NK-92 treated with Interleukin-12 subunit alpha and Interleukin-12 subunit beta, amount 100 ng/mL, for 24 hours (cell line): ENCODE results near the gene BUD13.

Source experiments
- DNase-seq: peaks from one replicate; lab custom pipeline; 2025; lab: John Stamatoyannopoulos, UW

The BUD13 gene

DNA sequence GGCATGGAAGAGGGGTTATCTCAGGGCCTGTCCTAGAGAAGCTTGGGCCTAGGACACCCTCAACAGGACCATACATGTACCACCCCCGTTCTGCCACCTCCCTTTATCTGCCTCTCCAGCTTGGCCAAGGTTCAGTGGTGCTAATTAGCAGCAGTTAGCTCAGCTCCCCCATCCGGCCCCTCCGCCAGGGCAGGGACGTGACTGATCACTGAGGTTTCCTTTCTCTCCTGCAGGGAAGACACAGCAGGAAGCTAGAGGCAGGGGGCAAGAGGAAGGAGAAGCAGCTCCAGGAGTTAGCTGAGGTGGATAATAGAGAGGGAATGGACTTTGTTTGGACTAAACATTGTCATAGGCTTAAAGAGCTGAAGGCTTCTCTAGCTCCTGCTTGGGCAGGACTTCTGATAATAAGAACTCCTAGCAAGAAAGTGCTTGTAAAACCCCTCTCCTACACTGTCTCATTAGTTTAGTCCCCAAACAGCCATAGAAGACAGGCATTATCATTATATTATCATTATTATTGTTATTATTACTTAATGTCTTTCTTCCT, 53.8 kb downstream of the BUD13 start:
- DNase-seq: no peak

DNA sequence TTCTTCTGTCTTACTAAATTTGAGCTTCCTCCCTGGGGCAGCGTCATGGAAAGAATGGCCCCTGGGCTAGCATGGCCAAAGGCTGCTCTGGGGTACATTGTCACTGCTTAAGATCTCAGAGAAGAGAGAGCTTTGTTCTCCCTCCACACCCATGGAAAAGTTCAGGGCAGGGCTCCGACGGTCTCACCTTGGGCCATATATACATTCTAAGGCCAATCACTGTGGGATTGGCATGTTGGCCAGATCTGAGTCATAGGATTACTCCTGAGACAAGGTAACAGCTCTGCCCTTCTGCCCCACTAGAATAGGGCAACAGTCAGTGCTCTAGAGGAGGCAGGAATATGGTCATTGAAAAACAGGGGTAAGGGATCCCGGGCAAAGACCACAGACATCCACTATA, 56.2 kb downstream of the BUD13 start:
- no peak for DNase-seq

DNA sequence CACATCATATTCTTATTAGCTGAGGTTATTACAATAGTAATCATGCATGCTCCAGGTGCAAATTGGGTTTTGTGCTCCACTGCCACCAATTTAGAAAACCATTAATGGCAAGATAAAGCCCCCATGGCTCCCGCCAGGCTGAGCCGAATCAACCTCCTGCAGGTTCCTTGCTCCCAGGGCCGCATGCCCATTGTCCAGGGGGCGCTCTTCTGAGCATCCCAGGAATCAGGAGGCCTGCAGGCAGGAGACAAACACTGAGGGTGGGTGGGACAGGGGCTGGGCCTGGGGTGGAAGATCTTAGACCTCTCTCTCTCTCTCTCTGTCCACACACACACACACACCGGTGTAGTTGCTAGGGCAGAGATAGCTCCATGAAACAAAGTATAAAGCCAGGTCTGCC, 57.4 kb downstream of the BUD13 start:
- DNase-seq: no peak

GRCh38 chr11:116714902-116715301, 57.9 kb downstream of the BUD13 start:
- no peak for DNase-seq

DNA sequence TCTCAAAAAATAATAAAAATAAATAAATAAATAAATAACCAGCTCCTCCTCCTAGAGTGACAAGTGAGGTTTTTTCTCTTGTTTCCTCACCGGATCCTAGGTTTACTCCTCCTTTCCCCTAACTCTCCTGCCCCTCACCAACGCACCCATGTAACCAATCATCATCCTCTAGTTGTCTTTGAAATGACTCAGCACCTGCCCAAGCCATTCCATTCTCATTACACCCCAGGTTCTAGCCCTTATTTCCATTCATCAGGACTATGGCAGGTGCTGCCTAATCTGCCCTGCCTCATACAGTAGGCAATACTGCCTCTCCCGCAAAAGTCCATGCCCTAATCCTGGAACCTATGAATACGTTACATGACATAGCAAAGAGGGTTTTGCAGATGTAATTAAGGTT, 60.4 kb downstream of the BUD13 start:
- no peak for DNase-seq

GRCh38 chr11:116710762-116711161, 62.0 kb downstream of the BUD13 start:
- no peak for DNase-seq

DNA sequence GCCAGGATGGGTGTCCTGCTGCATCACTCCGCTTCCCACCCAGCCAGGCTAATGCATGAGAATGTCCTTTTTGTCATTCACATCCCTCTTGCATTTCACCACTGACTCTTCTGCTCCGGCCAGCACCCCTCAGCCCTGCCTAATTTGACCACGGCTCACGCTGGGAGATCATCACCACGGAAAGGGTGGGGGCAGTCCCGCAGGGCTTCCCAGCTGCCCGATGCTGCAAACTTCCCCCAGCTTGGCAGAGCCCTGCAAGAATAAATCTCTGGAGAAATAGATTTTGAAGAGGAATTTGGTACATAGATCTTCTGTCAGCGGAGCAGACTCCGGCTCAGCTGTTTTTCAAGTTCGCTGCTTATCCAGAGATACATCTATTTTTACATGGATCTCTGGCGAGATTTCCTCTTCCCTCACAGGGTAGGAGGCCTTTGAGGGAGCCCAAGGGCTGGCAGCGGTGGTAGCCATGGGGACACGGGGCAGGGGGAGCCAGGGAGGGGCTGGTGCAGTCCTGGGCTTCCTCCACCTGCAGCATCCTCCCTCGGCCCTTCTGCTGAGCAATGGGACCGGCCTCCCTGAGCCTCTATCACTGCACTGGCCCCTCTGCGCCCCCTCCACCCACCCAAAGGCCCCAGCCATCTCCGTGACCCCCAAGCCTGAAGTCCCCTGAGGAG, 62.6 kb downstream of the BUD13 start:
- DNase-seq: no peak

DNA sequence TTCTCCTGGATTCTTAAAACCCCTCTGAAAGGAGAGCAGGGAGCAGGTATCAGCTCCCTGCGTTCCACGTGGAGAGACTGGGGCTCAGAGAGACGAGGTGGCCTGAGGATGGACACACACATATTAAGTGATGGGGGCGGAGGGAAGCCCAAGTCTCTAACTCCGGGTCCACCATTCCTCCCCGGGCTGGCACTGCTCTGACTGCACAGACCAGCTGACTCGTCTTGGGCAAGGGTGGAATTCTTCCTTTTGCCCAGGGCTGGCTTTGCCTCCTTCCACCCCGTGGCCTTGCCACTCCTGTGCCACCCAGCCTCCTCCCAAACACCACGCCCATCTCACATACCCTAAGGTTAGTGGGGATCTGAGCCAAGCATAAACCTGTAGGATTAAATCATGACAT, 65.0 kb downstream of the BUD13 start:
- no peak for DNase-seq

- DNase-seq: no peak
Observed at GRCh38 chr11:116707161-116707629, 65.6 kb downstream of the BUD13 start.

- no peak for DNase-seq
Observed at GRCh38 chr11:116703421-116703820, 69.4 kb downstream of the BUD13 start.

DNA sequence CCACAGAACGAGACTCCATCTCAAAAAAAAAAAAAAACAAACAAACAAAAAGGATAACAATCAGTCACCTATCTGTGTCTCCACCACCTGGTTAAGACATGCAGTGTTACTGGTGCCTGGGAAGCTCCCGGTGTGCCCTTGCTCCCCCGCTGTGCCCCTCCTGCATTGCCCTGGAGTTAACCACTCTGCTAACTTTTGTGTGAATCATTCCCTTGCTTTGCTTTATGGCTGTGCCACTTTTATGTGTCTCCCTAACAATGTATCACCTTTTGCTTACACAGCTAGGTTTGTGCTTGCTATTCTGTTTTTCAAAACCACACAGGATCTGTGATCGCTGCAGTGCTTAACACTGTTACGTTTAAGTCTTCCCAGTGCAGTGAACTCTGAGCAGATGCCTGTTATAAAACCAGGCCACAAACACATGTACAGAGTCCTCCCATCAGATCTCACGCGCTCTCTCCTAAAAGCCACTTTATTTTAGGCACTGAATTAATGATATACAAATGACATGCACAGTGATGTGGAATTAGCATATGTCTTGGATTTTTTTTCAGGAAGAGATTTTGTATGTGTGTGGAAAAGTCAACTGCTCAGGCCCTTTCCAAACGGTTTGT, 69.9 kb downstream of the BUD13 start:
- no peak for DNase-seq

DNA sequence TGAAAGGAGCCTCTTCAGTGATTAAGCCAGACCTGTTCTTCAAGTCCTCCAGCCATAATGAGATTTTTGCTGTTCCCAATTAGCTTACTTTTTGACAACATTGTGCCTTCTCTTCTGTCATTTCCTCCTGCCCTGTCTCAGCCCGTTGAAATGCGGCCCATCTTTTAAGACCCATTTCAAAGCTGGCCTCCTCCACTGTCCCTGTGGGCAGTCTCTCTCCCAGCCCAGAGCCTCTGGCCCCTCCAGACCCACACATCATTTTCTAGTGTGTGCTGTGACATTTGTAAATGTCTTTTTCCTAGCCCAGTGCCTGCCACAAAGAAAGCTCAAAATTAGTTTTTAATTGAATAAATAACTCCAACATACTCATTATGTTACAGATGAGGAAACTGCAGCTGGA, 70.9 kb downstream of the BUD13 start:
- DNase-seq: no peak

DNA sequence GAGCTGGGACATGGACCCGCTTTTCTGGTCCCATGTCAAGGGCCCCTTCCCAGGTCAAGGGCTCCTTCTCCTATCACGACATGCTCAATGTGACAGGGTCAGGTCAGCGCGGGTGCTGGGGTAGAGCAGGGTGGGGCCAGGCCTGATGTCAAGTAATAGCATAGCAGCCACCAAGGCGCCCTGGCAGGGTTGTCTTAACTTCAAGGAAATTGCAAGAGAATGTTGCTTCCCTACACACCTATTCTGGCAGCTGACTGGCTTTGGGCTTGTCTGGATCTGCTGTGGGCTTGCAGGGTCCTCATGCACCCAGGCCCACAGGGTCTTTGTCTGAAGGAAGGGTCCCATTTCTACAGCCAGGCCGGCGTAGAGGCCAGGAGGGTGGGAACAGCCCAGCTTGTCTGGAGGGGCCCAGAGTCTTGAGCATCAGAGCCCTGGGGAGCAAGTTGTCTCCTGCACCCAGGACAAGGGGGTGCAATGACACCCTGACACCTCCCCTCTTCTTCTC, 71.4 kb downstream of the BUD13 start:
- no peak for DNase-seq

DNA sequence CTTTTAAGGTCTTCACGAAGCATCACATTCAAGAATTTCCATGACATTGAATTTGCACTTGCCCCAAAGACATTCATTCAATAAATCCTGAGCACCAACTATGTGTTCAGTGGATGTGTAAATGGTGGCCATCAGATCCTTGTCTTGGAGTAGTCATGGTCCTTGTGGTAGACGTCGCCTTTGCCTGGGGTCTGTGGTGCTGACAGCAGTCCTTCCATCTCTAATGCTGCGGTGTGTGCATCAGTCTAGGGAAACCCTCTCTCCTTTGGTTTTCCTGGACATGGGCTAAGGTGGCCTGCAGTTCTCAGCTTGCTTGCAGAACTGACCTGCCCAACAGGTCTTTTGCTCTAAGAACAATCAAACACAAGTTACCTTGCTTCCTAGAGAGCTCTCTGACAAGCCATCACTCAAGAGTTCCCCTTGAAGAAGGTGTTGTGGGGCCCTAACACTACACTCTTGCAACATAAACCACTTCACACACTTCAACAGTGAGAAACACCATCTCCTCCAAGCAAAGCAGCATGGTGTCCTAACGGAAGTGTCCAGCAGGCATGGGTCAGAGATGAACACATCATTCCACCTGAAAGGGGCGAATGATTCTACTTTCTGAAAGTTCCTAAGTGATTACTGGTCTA, 72.1 kb downstream of the BUD13 start:
- DNase-seq: no peak
